ENCODE results near the gene BNC2.

The BNC2 gene

GRCh38 chr9:16754662-16755061 is 115.8 kb downstream of the BNC2 start:
- no peak overlapping the region for H3K4me3 ChIP-seq (ENCODE audit: low read depth, low read length)
- no peak for DNase-seq
- H3K27me3 ChIP-seq = no peaks in the 10 kb centered on the region
- no peaks in the 10 kb centered on the region for H3K36me3 ChIP-seq
- H3K9me3 ChIP-seq = no peaks in the 10 kb centered on the region
- TF ChIP-seq, protein P1, sequence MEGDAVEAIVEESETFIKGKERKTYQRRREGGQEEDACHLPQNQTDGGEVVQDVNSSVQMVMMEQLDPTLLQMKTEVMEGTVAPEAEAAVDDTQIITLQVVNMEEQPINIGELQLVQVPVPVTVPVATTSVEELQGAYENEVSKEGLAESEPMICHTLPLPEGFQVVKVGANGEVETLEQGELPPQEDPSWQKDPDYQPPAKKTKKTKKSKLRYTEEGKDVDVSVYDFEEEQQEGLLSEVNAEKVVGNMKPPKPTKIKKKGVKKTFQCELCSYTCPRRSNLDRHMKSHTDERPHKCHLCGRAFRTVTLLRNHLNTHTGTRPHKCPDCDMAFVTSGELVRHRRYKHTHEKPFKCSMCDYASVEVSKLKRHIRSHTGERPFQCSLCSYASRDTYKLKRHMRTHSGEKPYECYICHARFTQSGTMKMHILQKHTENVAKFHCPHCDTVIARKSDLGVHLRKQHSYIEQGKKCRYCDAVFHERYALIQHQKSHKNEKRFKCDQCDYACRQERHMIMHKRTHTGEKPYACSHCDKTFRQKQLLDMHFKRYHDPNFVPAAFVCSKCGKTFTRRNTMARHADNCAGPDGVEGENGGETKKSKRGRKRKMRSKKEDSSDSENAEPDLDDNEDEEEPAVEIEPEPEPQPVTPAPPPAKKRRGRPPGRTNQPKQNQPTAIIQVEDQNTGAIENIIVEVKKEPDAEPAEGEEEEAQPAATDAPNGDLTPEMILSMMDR (IDR thresholded peaks at IDR 0.05; ENCODE audit: low read depth, low read length) = no peak
- no peaks in the 10 kb centered on the region for H3K4me1 ChIP-seq

DNA sequence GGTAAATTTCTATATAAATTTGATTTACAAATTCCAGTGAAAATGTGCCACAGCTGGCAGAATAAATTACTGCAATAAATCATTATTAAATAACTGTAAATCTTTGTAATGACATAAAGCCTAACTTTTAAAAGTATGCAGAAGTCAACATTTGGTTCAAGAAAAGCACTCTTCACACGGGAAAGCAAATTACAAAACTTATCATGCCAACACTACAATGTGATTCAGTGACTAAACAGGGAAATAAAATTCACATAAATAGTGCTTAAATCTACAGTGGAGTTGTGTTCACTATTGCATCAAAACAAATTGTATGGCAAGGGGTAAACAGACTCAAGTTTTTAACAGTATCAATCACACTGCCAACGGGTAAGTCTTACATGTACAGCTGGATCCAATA is 117.2 kb downstream of the BNC2 start:
- no peaks in the 10 kb centered on the region for H3K36me3 ChIP-seq
- TF ChIP-seq, protein P1 (IDR thresholded peaks at IDR 0.05; ENCODE audit: low read depth, low read length) = no peak
- H3K9me3 ChIP-seq = no peaks in the 10 kb centered on the region
- no peaks in the 10 kb centered on the region for H3K27me3 ChIP-seq
- no peak for DNase-seq
- H3K4me3 ChIP-seq (ENCODE audit: low read depth, low read length) = no peak overlapping the region
- no peaks in the 10 kb centered on the region for H3K4me1 ChIP-seq

- Histone ChIP-seq H3K9me3 (no peaks in the 10 kb centered on the region), H3K36me3 (no peaks in the 10 kb centered on the region), H3K4me3 (ENCODE audit: low read depth, low read length) (no peak overlapping the region), H3K4me1 (no peaks in the 10 kb centered on the region), H3K27me3 (no peaks in the 10 kb centered on the region)
- DNase-seq = no peak
- TF ChIP-seq, protein P1 (IDR thresholded peaks at IDR 0.05; ENCODE audit: low read depth, low read length) = no peak
These were observed 117.9 kb downstream of the BNC2 start for GRCh38 chr9:16752601-16753000.

DNA sequence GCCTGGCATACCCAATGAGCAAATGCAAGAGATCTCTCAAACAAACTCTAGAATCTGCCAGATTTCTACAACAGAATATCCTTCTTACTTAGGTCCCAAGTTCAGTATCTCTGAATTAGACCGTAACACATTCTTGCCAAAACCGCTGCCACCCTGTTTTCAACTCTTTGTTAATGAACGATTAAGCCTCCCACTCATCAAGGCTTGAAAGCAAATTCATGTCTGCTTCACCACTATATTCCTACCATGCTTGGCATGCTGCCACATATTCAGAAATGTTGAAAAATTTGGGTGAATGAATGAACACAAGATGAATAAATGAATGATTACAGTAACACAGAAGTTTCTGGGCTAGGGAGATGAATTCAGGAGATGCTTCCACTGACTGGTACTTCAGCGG is 119.9 kb downstream of the BNC2 start:
- no peaks in the 10 kb centered on the region for H3K27me3 ChIP-seq
- H3K9me3 ChIP-seq = no peaks in the 10 kb centered on the region
- TF ChIP-seq, protein P1 (IDR thresholded peaks at IDR 0.05; ENCODE audit: low read depth, low read length) = no peak
- no peaks in the 10 kb centered on the region for H3K4me1 ChIP-seq
- H3K4me3 ChIP-seq (ENCODE audit: low read depth, low read length) = no peak overlapping the region
- no peaks in the 10 kb centered on the region for H3K36me3 ChIP-seq
- DNase-seq = no peak

GRCh38 chr9:16745359-16745758 is 125.1 kb downstream of the BNC2 start:
- H3K36me3 ChIP-seq = no peaks in the 10 kb centered on the region

DNA sequence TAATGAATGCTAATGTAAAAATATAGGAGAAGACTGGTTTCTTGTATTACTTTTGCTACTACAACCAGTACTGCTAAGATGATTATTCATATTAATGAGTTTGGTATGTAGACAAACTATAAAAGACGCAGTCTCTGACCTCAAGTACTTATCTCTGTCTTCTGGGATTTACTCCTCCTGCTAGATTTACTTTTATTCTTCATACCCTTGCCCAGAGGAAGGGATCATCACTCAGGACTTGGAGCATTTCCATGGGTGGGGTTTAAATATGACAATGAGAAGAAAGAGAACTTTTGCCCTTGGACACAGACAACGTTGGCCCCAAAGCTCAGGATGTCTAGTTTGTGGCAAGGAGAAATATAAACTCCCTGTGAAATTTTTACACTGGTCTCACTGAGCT is 126.1 kb downstream of the BNC2 start:
- H3K36me3 ChIP-seq = no peaks in the 10 kb centered on the region
- TF ChIP-seq, protein P1 (IDR thresholded peaks at IDR 0.05; ENCODE audit: low read depth, low read length) = no peak
- H3K9me3 ChIP-seq = no peaks in the 10 kb centered on the region
- no peaks in the 10 kb centered on the region for H3K27me3 ChIP-seq
- H3K4me1 ChIP-seq = no peaks in the 10 kb centered on the region
- no peak overlapping the region for H3K4me3 ChIP-seq (ENCODE audit: low read depth, low read length)
- no peak for DNase-seq

More at GRCh38 chr9:16745359-16745758, 125.1 kb downstream of the BNC2 start:
- DNase-seq = no peak
- no peaks in the 10 kb centered on the region for H3K9me3 ChIP-seq
- H3K27me3 ChIP-seq = no peaks in the 10 kb centered on the region
- TF ChIP-seq, protein P1 (IDR thresholded peaks at IDR 0.05; ENCODE audit: low read depth, low read length) = no peak
- H3K4me3 ChIP-seq (ENCODE audit: low read depth, low read length) = no peak overlapping the region
- H3K4me1 ChIP-seq = no peaks in the 10 kb centered on the region
